ENCODE measurements around the gene MTMR12. TPM values are rescaled to one million over a fixed set of nuclear protein-coding genes. Genes with fewer than 3 reads are reported as not detected.

MTMR12 gene
- total RNA-seq, 2 experiments from 2014 or later: 24.0 to 24.9 TPM

- no peak for DNase-seq
- Mint-ChIP-seq H3K27ac (no peak overlapping the region), H3K4me1 (peaks cover 48% of the 10 kb centered on the region), H3K27me3 (no peaks in the 10 kb centered on the region), H3K9me3 (peaks cover 4% of the 10 kb centered on the region), H3K4me3 (no peak overlapping the region), H3K36me3 (peaks cover 30% of the 10 kb centered on the region)
Observed at GRCh38 chr5:32279223-32279622, 33.5 kb downstream of the MTMR12 start.

DNA sequence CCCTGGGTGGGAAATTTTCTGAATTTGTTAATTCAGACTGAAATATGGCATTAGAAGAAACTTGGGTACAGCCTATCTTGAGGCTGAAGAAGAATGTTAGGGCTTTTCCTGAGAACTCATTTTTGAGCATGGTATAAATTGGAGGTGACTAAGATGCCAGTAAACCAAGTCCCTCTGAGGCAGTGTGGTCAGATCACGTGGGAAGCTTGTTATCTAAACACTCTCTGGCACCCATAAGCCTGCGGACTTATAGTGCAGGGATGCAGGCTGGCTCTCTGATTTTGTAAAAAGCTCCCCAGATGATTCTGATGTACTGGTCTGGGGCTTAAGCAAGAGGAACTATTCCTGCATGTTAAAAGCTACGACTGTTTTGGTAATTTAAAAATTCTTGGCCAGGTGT lies 34.3 kb downstream of the MTMR12 start:
- H3K36me3 Mint-ChIP-seq: peaks cover 36% of the 10 kb centered on the region
- peaks cover 4% of the 10 kb centered on the region for H3K9me3 Mint-ChIP-seq
- no peak overlapping the region for H3K27ac Mint-ChIP-seq
- H3K4me3 Mint-ChIP-seq: no peak overlapping the region
- no peak for DNase-seq
- H3K4me1 Mint-ChIP-seq: peaks cover 43% of the 10 kb centered on the region
- H3K27me3 Mint-ChIP-seq: no peaks in the 10 kb centered on the region

GRCh38 chr5:32277798-32278197 lies 34.9 kb downstream of the MTMR12 start:
- no peaks in the 10 kb centered on the region for H3K27me3 Mint-ChIP-seq
- peaks cover 34% of the 10 kb centered on the region for H3K36me3 Mint-ChIP-seq
- peaks cover 41% of the 10 kb centered on the region for H3K4me1 Mint-ChIP-seq
- peak overlapping the region; percentile 45 for H3K27ac Mint-ChIP-seq
- no peak for DNase-seq
- H3K9me3 Mint-ChIP-seq: peaks cover 4% of the 10 kb centered on the region
- H3K4me3 Mint-ChIP-seq: no peak overlapping the region

DNA sequence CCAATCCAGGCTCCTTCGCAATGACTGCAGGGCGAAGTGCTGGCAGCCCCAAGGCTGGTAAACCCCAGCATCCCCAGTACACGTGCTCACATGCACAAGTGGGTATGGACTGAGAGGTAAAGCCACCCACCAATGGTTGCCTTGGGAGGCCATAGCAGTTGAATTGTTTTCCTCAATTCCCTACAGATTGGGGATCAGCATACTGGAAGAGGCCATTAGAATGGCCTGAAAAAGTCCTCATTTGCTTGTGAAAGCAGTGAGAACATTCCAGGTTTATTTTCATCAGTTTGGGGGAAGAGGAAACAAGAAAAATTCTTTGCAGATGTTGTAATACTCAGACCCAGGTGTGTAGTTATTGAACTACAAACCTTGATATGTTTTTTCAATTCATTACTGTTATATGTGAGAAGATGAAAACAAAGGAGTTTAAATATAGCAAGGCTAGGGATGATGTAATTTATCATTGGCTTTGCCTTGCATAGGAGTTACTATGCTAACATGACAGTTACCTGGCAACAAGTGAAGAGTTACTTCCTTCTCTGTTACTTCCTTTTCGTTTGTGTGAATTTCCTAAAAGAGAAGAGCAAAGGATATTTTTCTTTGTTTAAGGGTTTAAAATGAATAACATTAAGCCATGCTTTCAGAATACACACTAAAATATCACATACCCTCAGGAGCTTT lies 36.4 kb downstream of the MTMR12 start:
- no peak overlapping the region for H3K4me3 Mint-ChIP-seq
- no peak for DNase-seq
- peaks cover 4% of the 10 kb centered on the region for H3K9me3 Mint-ChIP-seq
- no peaks in the 10 kb centered on the region for H3K27me3 Mint-ChIP-seq
- H3K36me3 Mint-ChIP-seq: peaks cover 22% of the 10 kb centered on the region
- H3K4me1 Mint-ChIP-seq: peaks cover 36% of the 10 kb centered on the region
- peak overlapping the region; percentile 83 for H3K27ac Mint-ChIP-seq

- Mint-ChIP-seq H3K4me1 (peaks cover 28% of the 10 kb centered on the region), H3K36me3 (peaks cover 15% of the 10 kb centered on the region), H3K9me3 (no peaks in the 10 kb centered on the region), H3K27me3 (no peaks in the 10 kb centered on the region), H3K4me3 (no peak overlapping the region), H3K27ac (peak overlapping the region; percentile 83)
- DNase-seq: no peak
Observed at GRCh38 chr5:32275396-32275741, 37.4 kb downstream of the MTMR12 start.

- Mint-ChIP-seq H3K27me3 (no peaks in the 10 kb centered on the region), H3K4me1 (peaks cover 23% of the 10 kb centered on the region), H3K36me3 (peaks cover 15% of the 10 kb centered on the region), H3K9me3 (no peaks in the 10 kb centered on the region), H3K27ac (no peak overlapping the region), H3K4me3 (no peak overlapping the region)
- DNase-seq: no peak
Observed at GRCh38 chr5:32274548-32275395, 38.0 kb downstream of the MTMR12 start.

DNA sequence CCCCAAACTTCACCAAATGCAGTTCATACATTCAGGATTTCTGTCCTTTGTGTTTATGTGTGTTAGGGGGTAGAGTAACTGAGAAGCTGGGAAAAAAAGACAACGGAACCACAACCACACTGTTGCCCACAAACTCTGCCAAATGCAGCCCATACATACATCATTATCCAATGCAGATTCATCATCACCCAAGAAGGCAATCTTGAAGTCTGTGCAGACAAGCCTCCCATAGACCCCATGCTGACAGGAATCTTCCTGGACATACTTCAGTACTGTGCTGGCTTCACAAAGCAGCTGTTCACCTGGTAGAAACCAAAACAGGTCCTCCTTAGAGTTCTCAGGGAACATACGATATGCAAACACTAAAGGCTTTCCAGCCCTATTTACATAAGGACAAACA lies 38.9 kb downstream of the MTMR12 start:
- Mint-ChIP-seq H3K9me3 (no peaks in the 10 kb centered on the region), H3K27me3 (no peaks in the 10 kb centered on the region), H3K4me3 (no peak overlapping the region), H3K27ac (no peak overlapping the region), H3K36me3 (peaks cover 11% of the 10 kb centered on the region), H3K4me1 (peaks cover 23% of the 10 kb centered on the region)
- DNase-seq: no peak

- no peak for DNase-seq
- Mint-ChIP-seq H3K27me3 (no peaks in the 10 kb centered on the region), H3K9me3 (no peaks in the 10 kb centered on the region), H3K4me3 (no peak overlapping the region), H3K4me1 (peaks cover 16% of the 10 kb centered on the region), H3K27ac (no peak overlapping the region), H3K36me3 (peaks cover 11% of the 10 kb centered on the region)
Observed at GRCh38 chr5:32272746-32273145, 40.0 kb downstream of the MTMR12 start.

- no peak overlapping the region for H3K4me3 Mint-ChIP-seq
Observed at GRCh38 chr5:32270946-32271345, 41.8 kb downstream of the MTMR12 start.

DNA sequence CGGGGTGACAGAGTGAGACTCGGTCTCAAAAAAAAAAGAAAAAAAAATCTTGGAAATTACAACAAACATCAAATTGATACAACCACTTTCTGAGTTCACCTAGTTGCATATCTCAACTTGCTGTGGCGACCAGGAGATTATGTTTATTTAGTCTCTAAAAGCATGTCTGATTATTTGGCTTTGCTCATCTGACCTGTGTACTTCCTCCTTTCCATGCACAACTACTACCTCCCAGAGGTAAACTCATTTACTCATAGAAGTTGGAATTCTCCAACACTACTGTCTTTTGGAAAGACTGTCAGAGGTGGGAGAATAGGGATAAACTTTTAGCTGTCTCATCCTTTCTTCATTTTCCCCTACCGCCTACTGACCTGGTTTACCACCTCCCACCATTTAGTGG lies 42.6 kb downstream of the MTMR12 start:
- H3K4me1 Mint-ChIP-seq: no peaks in the 10 kb centered on the region
- H3K27me3 Mint-ChIP-seq: no peaks in the 10 kb centered on the region
- no peaks in the 10 kb centered on the region for H3K9me3 Mint-ChIP-seq
- no peak overlapping the region for H3K4me3 Mint-ChIP-seq
- DNase-seq: no peak
- H3K36me3 Mint-ChIP-seq: peaks cover 8% of the 10 kb centered on the region
- no peak overlapping the region for H3K27ac Mint-ChIP-seq

More at GRCh38 chr5:32270946-32271345, 41.8 kb downstream of the MTMR12 start:
- no peaks in the 10 kb centered on the region for H3K9me3 Mint-ChIP-seq
- no peak for DNase-seq
- H3K4me1 Mint-ChIP-seq: peaks cover 3% of the 10 kb centered on the region
- peaks cover 9% of the 10 kb centered on the region for H3K36me3 Mint-ChIP-seq
- no peaks in the 10 kb centered on the region for H3K27me3 Mint-ChIP-seq
- peak overlapping the region; percentile 56 for H3K27ac Mint-ChIP-seq

DNA sequence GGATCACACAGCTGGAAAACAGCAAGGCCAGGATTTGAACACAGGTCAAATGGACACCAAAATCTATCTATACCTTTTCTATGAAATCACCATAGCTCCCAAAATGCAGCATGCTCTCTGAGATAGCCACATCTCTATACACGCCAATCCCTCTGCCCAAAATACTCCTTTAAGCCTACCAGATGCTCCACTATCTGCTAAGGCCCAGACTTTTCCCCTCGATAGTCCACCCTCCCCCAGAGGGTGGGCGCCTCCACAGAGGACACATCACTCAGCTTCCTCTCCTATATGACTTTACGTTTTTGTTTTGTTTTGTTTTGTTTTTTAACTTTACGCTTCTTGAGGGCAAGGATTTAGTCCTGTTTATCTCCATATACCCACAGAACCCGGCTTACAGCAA lies 46.8 kb downstream of the MTMR12 start:
- Mint-ChIP-seq H3K27ac (no peak overlapping the region), H3K9me3 (no peaks in the 10 kb centered on the region), H3K4me1 (peaks cover 6% of the 10 kb centered on the region), H3K4me3 (no peak overlapping the region), H3K36me3 (peaks cover 26% of the 10 kb centered on the region), H3K27me3 (no peaks in the 10 kb centered on the region)
- DNase-seq: no peak

GRCh38 chr5:32264957-32265572 lies 47.7 kb downstream of the MTMR12 start:
- H3K4me1 Mint-ChIP-seq: peaks cover 6% of the 10 kb centered on the region
- H3K4me3 Mint-ChIP-seq: no peak overlapping the region
- no peak overlapping the region for H3K27ac Mint-ChIP-seq
- H3K36me3 Mint-ChIP-seq: peaks cover 27% of the 10 kb centered on the region
- H3K27me3 Mint-ChIP-seq: no peaks in the 10 kb centered on the region
- no peak for DNase-seq
- no peaks in the 10 kb centered on the region for H3K9me3 Mint-ChIP-seq

DNA sequence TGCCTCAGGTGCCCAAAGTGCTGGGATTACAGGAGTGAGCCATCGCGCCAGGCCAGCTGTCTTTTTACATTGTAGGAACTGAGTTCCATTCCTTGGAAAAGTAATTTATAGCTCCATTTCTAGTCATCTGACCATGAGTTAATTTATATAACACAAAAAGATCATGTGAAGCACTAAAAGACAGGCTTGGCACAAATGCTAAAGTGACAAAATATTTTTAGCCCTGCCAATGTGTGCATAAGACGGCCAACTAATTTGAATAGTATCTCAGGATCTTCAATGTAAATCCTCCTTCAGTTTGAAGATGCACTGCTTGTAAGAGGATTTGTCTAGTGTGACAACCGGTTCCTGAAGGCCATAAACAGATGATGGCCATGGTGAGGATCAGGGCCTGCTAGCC lies 49.1 kb downstream of the MTMR12 start:
- DNase-seq: no peak
- Mint-ChIP-seq H3K9me3 (no peaks in the 10 kb centered on the region), H3K36me3 (peaks cover 36% of the 10 kb centered on the region), H3K27me3 (no peaks in the 10 kb centered on the region), H3K4me3 (no peak overlapping the region), H3K4me1 (peaks cover 6% of the 10 kb centered on the region), H3K27ac (no peak overlapping the region)

GRCh38 chr5:32261198-32261597 lies 51.5 kb downstream of the MTMR12 start:
- peak; percentile 13 for DNase-seq
- Mint-ChIP-seq H3K27me3 (no peaks in the 10 kb centered on the region), H3K4me1 (peaks cover 6% of the 10 kb centered on the region), H3K36me3 (peaks cover 36% of the 10 kb centered on the region), H3K9me3 (no peaks in the 10 kb centered on the region), H3K4me3 (no peak overlapping the region), H3K27ac (peak overlapping the region; percentile 60)

DNA sequence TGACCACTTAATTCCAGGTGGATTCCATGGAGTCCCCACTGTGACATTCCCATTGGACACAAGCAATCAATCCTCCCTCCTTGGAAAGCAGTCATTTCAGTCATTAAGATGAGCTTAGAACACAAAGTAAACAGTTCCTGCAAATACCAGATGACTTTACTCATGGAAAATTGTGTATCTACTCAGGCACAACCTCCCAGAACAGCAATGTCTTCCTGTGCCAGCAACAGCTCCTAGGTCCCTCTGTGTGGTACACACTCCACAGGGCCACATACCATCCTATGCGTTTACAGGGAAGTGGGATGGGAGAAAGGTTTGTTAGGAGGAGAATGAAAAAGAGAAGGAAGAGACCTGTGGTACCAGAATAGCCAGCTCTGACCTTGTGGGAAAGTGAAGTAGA lies 53.7 kb downstream of the MTMR12 start:
- Mint-ChIP-seq H3K4me3 (no peak overlapping the region), H3K27ac (no peak overlapping the region), H3K4me1 (peaks cover 6% of the 10 kb centered on the region), H3K36me3 (peaks cover 39% of the 10 kb centered on the region), H3K27me3 (no peaks in the 10 kb centered on the region), H3K9me3 (no peaks in the 10 kb centered on the region)
- no peak for DNase-seq
